ENCODE measurements around the gene PKD1L1. TPM values are rescaled to one million over a fixed set of nuclear protein-coding genes. Genes with fewer than 3 reads are reported as not detected.

Gene PKD1L1
- total RNA-seq, 6 donors from 2014 or later = 0.46 to 4.8 (median 0.75) TPM

GRCh38 chr7:47735431-47736345 lies 212.6 kb downstream of the PKD1L1 start:
- H3K9me3 ChIP-seq = no peaks in the 10 kb centered on the region
- H3K27me3 ChIP-seq = no peaks in the 10 kb centered on the region
- TF ChIP-seq POLR2A (IDR thresholded peaks at IDR 0.05) = no peak
- no peak for TF ChIP-seq CTCF (IDR thresholded peaks at IDR 0.05)
- TF ChIP-seq POLR2AphosphoS5 (IDR thresholded peaks at IDR 0.05) = no peak
- no peak for TF ChIP-seq EP300 (IDR thresholded peaks at IDR 0.05)
- H3K27ac ChIP-seq = no peak overlapping the region
- ATAC-seq (ENCODE audit: low FRiP score in 2 of 2) (no peak), DNase-seq (no peak)
- no peak overlapping the region for H3K4me3 ChIP-seq
- no peaks in the 10 kb centered on the region for H3K4me1 ChIP-seq
- no peaks in the 10 kb centered on the region for H3K36me3 ChIP-seq
- 91 to 98% methylated on average over 6 of the region's 6 CpGs for WGBS, 2 donors

- Histone ChIP-seq H3K4me1 (no peaks in the 10 kb centered on the region), H3K9me3 (no peaks in the 10 kb centered on the region), H3K4me3 (no peak overlapping the region), H3K36me3 (no peaks in the 10 kb centered on the region), H3K27ac (no peak overlapping the region), H3K27me3 (no peaks in the 10 kb centered on the region)
- WGBS, 2 donors = 86 to 90% methylated on average over 4 of the region's 4 CpGs
- TF ChIP-seq POLR2AphosphoS5 (IDR thresholded peaks at IDR 0.05) (no peak), CTCF (IDR thresholded peaks at IDR 0.05) (no peak), EP300 (IDR thresholded peaks at IDR 0.05) (no peak), POLR2A (IDR thresholded peaks at IDR 0.05) (no peak)
- DNase-seq = no peak
- no peak for ATAC-seq (ENCODE audit: low FRiP score in 2 of 2)
Measured at GRCh38 chr7:47734949-47735291, 213.3 kb downstream of the PKD1L1 start.

GRCh38 chr7:47734287-47734948 lies 213.8 kb downstream of the PKD1L1 start:
- DNase-seq = no peak

GRCh38 chr7:47730142-47730541 lies 218.1 kb downstream of the PKD1L1 start:
- H3K27me3 ChIP-seq = no peaks in the 10 kb centered on the region
- ATAC-seq (ENCODE audit: low FRiP score in 2 of 2) (no peak), DNase-seq (no peak)
- WGBS, 2 donors = 84 to 90% methylated on average over 9 of the region's 9 CpGs
- H3K4me1 ChIP-seq = no peaks in the 10 kb centered on the region
- TF ChIP-seq POLR2A (IDR thresholded peaks at IDR 0.05) (no peak), EP300 (IDR thresholded peaks at IDR 0.05) (no peak)
- no peak overlapping the region for H3K4me3 ChIP-seq
- no peaks in the 10 kb centered on the region for H3K36me3 ChIP-seq
- no peaks in the 10 kb centered on the region for H3K9me3 ChIP-seq
- H3K27ac ChIP-seq = no peak overlapping the region

More at GRCh38 chr7:47734287-47734948, 213.8 kb downstream of the PKD1L1 start:
- no peak for TF ChIP-seq POLR2A (IDR thresholded peaks at IDR 0.05)
- TF ChIP-seq EP300 (IDR thresholded peaks at IDR 0.05) = no peak
- ATAC-seq (ENCODE audit: low FRiP score in 2 of 2) = no peak
- 59 to 75% methylated on average over 11 of the region's 11 CpGs for WGBS, 2 donors
- H3K4me1 ChIP-seq = no peaks in the 10 kb centered on the region
- no peaks in the 10 kb centered on the region for H3K27me3 ChIP-seq
- no peaks in the 10 kb centered on the region for H3K36me3 ChIP-seq
- no peak overlapping the region for H3K27ac ChIP-seq
- no peak overlapping the region for H3K4me3 ChIP-seq
- H3K9me3 ChIP-seq = no peaks in the 10 kb centered on the region

GRCh38 chr7:47726047-47726726 lies 222.1 kb downstream of the PKD1L1 start:
- 90 to 94% methylated on average over 3 of the region's 3 CpGs for WGBS, 2 donors
- no peak overlapping the region for H3K4me3 ChIP-seq
- H3K27ac ChIP-seq = no peak overlapping the region
- TF ChIP-seq POLR2A (IDR thresholded peaks at IDR 0.05) (no peak), POLR2AphosphoS5 (IDR thresholded peaks at IDR 0.05) (no peak), CTCF (IDR thresholded peaks at IDR 0.05) (no peak), EP300 (IDR thresholded peaks at IDR 0.05) (no peak)
- no peaks in the 10 kb centered on the region for H3K27me3 ChIP-seq
- no peaks in the 10 kb centered on the region for H3K9me3 ChIP-seq
- DNase-seq (no peak), ATAC-seq (ENCODE audit: low FRiP score in 2 of 2) (no peak)
- no peaks in the 10 kb centered on the region for H3K4me1 ChIP-seq
- H3K36me3 ChIP-seq = no peaks in the 10 kb centered on the region
